HG02840 (cell line): ENCODE data around the gene MUCL3.
A peak's percentile ranks its signal among the peaks of the same experiment; 100 is the strongest.
"Not testable (repeated sequence)": the region's sequence is repeated elsewhere in the genome, so short reads cannot be mapped to it uniquely, and the experiment has no call there.

ENCODE experiments used
- ATAC-seq: cut with Tn5 transposase; IDR thresholded peaks from one replicate; pipeline ENCODE4 v1.9.1; 2021; ENCODE audit warnings: mild to moderate bottlenecking, moderate library complexity, moderate number of reproducible peaks; ENCODE audit not compliant: unreplicated experiment, low FRiP score

The MUCL3 gene

GRCh38 chr6:30939473-30939872 is 1.3 kb upstream of the MUCL3 start:
- ATAC-seq, result no peak

DNA sequence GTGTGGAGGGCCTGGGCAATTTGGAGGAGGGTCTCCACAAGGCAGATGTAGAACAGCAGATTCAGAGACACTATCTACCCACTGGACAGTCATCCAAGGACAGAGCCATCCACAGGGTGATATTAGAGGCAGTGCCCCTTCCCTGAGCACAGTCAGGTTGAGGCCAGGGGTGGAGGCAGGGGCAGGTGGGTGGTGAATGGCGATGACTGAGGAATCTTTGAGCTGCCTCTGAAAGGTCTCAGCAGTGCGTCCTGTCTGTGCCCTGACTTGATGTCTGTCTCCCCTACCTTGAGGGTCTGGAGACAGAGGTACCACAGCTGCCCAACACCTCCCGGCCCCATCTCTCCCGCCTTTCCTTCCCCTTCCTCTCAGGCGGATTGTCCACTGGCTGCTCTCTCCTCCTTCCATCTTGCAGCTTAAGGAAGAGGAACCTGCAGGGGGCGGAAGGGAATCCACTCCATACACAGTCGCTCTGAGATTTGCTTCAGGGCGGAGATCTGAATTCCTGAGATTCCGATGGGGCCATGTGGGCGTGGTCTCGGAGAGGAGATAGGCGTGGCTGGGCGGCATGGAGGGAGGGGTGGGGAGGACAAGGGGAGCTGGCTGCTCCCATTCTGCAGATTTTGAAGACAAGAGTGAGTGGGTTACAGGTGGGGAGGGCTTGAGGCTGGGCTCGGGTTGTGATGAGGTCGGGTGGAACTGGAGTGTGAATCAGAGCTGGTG is 1.7 kb downstream of the MUCL3 start:
- no peak for ATAC-seq

DNA sequence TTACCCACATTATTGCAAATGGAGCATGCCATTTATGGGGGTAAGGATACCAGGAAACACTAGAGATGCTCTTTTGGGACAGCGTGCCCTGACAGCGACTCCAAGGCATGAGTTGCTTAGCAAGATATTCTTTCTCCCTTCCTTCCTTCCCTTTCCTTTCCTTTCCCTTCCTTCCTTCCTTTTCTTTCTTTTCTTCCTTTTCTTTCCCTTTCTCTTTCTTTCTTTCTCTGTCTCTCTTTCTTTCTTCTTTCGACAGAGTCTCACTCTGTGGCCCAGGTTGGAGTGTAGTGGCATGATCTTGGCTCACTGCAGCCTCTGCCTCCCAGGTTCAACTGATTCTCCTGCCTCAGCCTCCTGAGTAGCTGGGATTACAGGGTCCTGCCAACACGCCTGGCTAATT is 3.3 kb downstream of the MUCL3 start:
- ATAC-seq, result no peak

DNA sequence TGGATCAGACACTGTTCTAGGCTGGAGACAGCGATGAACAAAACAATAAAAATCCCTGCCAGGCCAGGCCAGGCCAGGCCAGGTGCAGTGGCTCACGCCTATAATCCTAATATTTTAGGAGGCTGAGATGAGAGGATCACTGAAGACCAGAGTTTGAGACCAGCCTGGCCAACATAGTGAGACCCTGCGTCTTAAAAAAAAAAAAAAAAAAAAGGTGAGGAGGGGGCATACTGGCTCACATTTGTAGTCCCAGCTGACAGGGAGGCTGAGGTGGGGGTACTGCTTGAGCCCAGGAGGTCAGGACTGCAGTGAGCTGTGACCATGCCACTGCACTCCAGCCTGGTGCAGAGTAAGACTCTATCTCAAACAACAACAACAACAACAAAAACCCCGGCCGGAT is 4.5 kb downstream of the MUCL3 start:
- ATAC-seq, result no peak

DNA sequence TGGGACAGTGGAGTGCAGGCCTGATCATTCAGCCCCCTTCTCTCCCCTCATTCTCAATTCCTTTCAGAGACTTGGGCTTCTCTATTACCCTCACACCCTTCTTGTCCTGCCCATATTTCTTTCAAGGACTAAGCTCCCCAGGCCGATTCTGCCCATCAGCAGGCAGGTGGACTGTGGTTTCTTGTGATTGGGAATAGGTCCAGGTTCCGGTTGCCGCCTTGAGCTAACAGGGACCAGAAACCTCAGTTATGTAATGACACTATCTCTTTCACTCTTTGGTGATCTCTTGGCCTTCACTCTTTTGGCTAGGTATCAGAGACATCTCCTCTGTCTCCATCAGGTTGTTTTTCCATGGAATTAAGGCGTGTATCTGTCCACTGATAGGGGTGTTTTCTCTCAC is 6.5 kb downstream of the MUCL3 start:
- ATAC-seq, result no peak

- ATAC-seq, result no peak
Measured at GRCh38 chr6:30948811-30949210, 8.0 kb downstream of the MUCL3 start.

DNA sequence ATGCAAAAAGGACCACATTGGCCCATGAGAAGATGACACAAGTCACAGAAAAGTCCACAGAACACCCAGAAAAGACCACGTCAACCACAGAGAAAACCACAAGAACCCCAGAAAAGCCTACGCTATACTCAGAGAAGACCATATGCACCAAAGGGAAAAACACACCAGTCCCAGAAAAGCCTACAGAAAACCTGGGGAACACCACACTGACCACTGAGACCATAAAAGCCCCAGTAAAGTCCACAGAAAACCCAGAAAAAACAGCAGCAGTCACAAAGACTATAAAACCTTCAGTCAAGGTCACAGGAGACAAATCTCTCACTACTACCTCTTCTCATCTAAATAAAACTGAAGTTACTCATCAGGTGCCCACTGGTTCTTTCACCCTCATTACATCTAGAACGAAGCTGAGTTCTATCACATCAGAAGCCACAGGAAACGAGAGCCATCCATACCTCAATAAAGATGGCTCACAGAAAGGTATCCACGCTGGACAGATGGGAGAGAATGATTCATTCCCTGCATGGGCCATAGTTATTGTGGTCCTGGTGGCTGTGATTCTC is 11.2 kb downstream of the MUCL3 start:
- ATAC-seq, result no peak

GRCh38 chr6:30954631-30955366 is 14.0 kb downstream of the MUCL3 start:
- ATAC-seq, result no peak

GRCh38 chr6:30955367-30956042 is 14.7 kb downstream of the MUCL3 start:
- peak; percentile 57 for ATAC-seq

- no peak for ATAC-seq
Measured at GRCh38 chr6:30957716-30958115, 16.9 kb downstream of the MUCL3 start.

DNA sequence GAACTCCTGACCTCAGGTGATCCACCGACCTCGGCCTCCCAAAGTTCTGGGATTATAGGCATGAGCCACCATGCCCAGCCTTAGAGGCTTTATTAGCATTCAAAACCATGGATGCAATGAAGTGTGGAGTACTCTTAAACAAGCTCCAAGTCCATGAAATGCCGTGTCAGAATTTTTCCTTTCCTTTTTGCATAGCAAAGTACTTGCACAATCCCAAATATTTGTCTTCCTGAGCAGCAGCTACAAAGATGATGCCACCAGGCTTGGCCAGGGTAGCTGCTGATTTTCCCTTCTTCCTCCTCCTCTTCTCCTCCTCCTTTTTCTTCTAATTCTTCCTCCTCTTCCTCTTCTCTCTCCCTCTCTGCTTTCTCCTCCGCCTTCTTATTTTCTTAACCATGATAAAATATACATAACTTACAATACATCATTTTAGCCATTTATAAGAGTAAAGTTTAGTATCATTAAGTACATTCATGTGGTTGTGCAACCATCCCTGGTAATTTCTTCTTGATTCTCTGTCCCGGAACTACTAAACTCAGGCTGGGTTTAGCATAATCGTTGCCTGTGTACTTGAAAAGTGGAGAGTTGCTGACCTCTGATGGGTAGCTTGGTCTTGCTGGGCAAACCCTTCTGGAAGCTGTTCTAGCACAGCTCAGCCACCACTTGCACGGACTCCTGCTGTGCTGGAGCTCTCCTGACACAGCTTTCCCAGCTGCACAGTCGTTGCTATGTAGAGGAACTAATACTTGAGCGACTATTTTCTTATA is 20.3 kb downstream of the MUCL3 start:
- no peak for ATAC-seq

DNA sequence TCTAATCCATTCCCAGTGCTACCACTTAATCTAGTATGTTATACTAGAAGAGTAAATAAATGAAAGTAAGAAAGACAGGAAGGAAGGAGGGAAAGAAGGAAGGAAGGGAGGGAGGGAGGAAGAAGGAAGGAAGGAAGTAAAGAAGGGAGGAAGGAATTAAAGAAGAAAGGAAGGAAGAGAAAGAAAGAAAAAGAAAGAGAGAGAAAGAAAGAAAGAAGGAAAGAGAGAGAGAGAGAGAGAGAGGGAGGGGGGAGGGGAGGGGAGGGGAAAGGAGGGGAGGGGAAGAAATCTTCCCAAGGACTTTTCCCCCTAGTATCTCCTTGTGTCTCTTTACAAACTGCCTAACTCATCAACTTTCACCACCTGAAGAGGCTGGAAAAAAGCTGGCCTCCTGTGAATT is 21.9 kb downstream of the MUCL3 start:
- ATAC-seq, result no peak

GRCh38 chr6:30963641-30964040 is 22.9 kb downstream of the MUCL3 start:
- ATAC-seq, result no peak

GRCh38 chr6:30964075-30964474 is 23.3 kb downstream of the MUCL3 start:
- ATAC-seq, result no peak

DNA sequence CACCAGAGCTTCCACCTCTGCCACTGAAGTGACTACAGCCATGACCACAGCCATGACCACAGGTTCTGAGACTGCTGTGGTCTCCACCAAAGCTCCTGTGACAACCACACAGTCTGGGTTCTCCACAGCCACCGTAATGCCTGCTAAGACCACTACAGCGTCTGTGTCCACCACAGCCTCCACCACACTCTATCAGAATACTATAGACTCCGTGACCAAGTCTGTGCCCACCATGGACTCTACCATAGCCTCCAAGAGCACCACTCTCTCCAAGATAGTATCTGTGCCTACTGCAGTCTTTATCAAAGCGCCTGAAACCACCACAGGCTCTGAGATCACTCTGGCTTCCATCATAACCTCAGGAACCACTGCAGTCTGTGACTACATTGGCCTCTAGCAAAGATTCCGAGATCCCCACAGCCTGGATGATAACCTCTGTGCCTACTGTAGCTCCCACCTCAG is 24.4 kb downstream of the MUCL3 start:
- ATAC-seq, result no peak

DNA sequence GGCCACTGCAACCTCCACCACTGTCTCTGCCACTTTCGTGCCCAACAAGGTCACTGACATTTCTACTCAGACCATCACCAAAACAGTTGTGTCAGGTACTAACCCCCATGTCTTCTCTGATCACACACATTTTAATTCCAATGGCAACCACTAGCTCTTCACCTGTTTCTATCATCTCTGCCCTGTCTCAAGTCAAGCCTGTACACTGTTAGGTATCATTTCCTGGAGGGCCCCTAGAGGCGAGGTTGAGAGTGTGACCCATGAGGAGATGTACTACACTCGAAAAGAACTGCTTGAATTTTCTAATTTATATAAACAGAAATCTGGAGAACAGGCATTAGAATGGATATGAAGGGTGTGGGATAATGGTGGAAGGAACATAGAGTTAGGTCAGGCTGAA is 25.4 kb downstream of the MUCL3 start:
- ATAC-seq, result no peak

- ATAC-seq, result not testable (repeated sequence)
Measured at GRCh38 chr6:30969171-30969570, 28.4 kb downstream of the MUCL3 start.

DNA sequence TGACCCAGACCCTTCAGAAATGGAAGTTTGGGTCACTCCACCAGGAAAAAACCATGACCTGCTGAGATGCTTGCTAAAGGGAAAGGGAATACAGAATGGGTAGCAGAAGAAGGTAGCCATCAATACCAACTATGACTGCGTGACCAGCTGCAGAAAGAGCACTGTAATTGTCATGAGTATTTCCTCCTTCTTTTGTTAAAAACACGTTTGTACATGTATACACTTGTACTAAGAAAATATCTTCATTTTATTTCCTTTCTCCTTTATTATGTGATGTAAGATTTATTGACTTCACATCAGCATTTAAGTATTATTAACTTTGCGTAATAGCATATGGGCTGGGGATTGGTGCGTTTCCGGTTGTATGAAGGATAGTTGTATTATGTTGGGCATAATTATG is 30.2 kb downstream of the MUCL3 start:
- no peak for ATAC-seq

DNA sequence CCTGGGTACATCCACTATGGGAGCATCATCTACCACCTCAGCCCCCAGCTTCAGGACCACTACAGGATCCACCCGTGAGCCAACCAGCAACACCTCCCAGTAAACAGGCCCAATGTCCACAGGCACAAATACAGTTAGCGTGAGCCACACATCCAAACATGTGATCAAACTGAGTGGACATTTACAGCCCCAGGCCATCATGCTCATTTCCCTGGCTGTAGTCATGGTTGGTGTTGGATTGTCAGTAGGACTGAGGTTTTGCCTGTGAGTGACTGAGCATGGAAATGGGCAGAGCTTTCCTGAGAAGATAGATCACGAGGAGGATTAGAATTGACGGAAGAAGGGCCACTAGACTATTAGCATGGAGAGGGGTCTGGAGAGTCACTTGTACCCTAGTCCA is 32.0 kb downstream of the MUCL3 start:
- ATAC-seq, result no peak

GRCh38 chr6:30974490-30975252 is 33.9 kb downstream of the MUCL3 start:
- no peak for ATAC-seq
